HepG2 (cell line): ENCODE data around the gene GGT7. TPM values are rescaled to one million over a fixed set of nuclear protein-coding genes. Genes with fewer than 3 reads are reported as not detected.
A peak's percentile ranks its signal among the peaks of the same experiment; 100 is the strongest.

ENCODE experiments used
- ESRRA ChIP-seq: sonication (generic); formaldehyde crosslinking; IDR thresholded peaks from 2 replicates; pipeline ENCODE4 v1.5.1; 2020; ENCODE audit warnings: mild to moderate bottlenecking, low read depth, missing genetic modification reagents
- FOXK2 ChIP-seq: fragments of 450-650 bp; IDR thresholded peaks from 2 replicates; pipeline ENCODE4 v1.6.1; 2016
- HOXA7 ChIP-seq: sonication (generic); formaldehyde crosslinking; IDR thresholded peaks from 2 replicates; pipeline ENCODE4 v1.8.1; 2022; ENCODE audit warnings: mild to moderate bottlenecking, missing genetic modification reagents, moderate library complexity
- ZFX ChIP-seq: sonication (generic); formaldehyde crosslinking; IDR thresholded peaks from 2 replicates; pipeline ENCODE4 v1.4.0; 2020; ENCODE audit warnings: mild to moderate bottlenecking, low read depth, missing genetic modification reagents, moderate library complexity
- ZMYM4 ChIP-seq: sonication (generic); formaldehyde crosslinking; IDR thresholded peaks from 2 replicates; pipeline ENCODE4 v1.8.1; 2023; ENCODE audit warnings: mild to moderate bottlenecking, missing genetic modification reagents
- ZNF282 ChIP-seq: fragments of 450-650 bp; IDR thresholded peaks from 2 replicates; pipeline ENCODE4 v1.6.1; 2018; ENCODE audit not compliant: partially characterized antibody
- ZNF790 ChIP-seq: sonication (generic); formaldehyde crosslinking; IDR thresholded peaks from 2 replicates; pipeline ENCODE4 v1.8.0; 2022; ENCODE audit warnings: missing genetic modification reagents, mild to moderate bottlenecking, borderline replicate concordance
- polyA plus RNA-seq, 8 experiments: library from polyadenylated mRNA; depleted of rRNA in 3 of 8; stranded (reverse) in 7 of 8; unstranded in 1 of 8; fragments of >200 nt; fragmentation: Illumina TruSeq in 4 of 8; extraction: Trizol in 4 of 8; gene quantifications; 2 replicates each; pipeline versions ENCODE4 v1.2.1 to v1.2.3, GENCODE V29; 2011 to 2016; ENCODE audit warnings: low read depth in 4 of 8, missing spikeins in 1 of 8, mixed read lengths in 1 of 8; ENCODE audit not compliant: insufficient read depth in 1 of 8
- total RNA-seq, 5 experiments: library from RNA; depleted of rRNA; stranded (reverse); fragments of >200 nt; fragmentation: Illumina TruSeq; extraction: Trizol; gene quantifications; 2 replicates each; pipeline ENCODE4 v1.2.3, GENCODE V29; 2016; ENCODE audit warnings: low read depth in 1 of 5
- TF ChIP-seq, protein P1 (sequence below), 2 experiments: fragments of 450-650 bp in 1 of 2; sonication (generic) in 1 of 2; formaldehyde crosslinking in 1 of 2; IDR thresholded peaks; 2 replicates each; pipeline versions ENCODE4 v1.6.1 to v1.8.0; 2016 to 2022; ENCODE audit warnings: antibody characterized with exemption in 1 of 2, mild to moderate bottlenecking in 1 of 2, missing genetic modification reagents in 1 of 2
- TF ChIP-seq, protein P2 (sequence below): IDR thresholded peaks from 2 replicates; pipeline ENCODE4 v1.6.1; 2018; ENCODE audit warnings: missing genetic modification reagents, mild to moderate bottlenecking, missing compliant biosample characterization
- TF ChIP-seq, protein P3 (sequence below): sonication (generic); formaldehyde crosslinking; IDR thresholded peaks from 2 replicates; pipeline ENCODE4 v1.4.0; 2020; ENCODE audit warnings: missing genetic modification reagents
- TF ChIP-seq, protein P4 (sequence below): sonication (generic); formaldehyde crosslinking; IDR thresholded peaks from 2 replicates; pipeline ENCODE4 v1.9.0; 2022; ENCODE audit warnings: missing genetic modification reagents, mild to moderate bottlenecking, borderline replicate concordance
- TF ChIP-seq, protein P5 (sequence below): sonication (generic); formaldehyde crosslinking; IDR thresholded peaks from 2 replicates; pipeline ENCODE4 v1.4.0; 2020; ENCODE audit warnings: missing genetic modification reagents
- TF ChIP-seq, protein P6 (sequence below): sonication (generic); formaldehyde crosslinking; IDR thresholded peaks from 2 replicates; pipeline ENCODE4 v1.8.1; 2023; ENCODE audit warnings: mild to moderate bottlenecking, moderate library complexity, missing genetic modification reagents

The GGT7 gene
- total and polyA plus RNA-seq, 2 of the 13 experiments (the other 11 are each of a cell fraction or from before 2014, with no cell fraction given), result 6.6 to 23.0 TPM

DNA sequence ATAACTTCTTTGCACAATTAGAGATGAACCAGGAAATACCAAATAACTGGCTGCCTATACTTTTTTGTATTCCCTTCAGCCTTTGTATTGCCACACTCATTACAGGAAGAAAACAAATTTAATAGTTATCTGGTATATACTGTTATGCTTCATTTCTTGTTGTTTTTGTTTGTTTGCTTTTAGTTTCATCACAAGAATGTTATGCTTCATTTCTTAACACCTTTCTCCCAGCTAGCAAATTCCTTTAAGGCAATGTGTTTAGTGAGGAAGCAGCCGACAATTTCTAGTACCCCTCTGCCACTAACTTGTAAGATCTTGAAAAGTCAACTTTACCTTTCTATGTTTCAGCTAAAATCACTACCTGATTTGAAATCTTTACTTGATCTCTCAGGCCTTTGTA lies 48.6 kb downstream of the GGT7 start (continued):
- TF ChIP-seq, protein P1, sequence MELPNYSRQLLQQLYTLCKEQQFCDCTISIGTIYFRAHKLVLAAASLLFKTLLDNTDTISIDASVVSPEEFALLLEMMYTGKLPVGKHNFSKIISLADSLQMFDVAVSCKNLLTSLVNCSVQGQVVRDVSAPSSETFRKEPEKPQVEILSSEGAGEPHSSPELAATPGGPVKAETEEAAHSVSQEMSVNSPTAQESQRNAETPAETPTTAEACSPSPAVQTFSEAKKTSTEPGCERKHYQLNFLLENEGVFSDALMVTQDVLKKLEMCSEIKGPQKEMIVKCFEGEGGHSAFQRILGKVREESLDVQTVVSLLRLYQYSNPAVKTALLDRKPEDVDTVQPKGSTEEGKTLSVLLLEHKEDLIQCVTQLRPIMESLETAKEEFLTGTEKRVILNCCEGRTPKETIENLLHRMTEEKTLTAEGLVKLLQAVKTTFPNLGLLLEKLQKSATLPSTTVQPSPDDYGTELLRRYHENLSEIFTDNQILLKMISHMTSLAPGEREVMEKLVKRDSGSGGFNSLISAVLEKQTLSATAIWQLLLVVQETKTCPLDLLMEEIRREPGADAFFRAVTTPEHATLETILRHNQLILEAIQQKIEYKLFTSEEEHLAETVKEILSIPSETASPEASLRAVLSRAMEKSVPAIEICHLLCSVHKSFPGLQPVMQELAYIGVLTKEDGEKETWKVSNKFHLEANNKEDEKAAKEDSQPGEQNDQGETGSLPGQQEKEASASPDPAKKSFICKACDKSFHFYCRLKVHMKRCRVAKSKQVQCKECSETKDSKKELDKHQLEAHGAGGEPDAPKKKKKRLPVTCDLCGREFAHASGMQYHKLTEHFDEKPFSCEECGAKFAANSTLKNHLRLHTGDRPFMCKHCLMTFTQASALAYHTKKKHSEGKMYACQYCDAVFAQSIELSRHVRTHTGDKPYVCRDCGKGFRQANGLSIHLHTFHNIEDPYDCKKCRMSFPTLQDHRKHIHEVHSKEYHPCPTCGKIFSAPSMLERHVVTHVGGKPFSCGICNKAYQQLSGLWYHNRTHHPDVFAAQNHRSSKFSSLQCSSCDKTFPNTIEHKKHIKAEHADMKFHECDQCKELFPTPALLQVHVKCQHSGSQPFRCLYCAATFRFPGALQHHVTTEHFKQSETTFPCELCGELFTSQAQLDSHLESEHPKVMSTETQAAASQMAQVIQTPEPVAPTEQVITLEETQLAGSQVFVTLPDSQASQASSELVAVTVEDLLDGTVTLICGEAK (IDR thresholded peaks at IDR 0.05), result no peak
- TF ChIP-seq, protein P1 (CRISPR knock-in tag; IDR thresholded peaks at IDR 0.05), result no peak
- TF ChIP-seq ESRRA (0 out of 2 replicates have a peak, but pooled peaks have one; percentile 14), ZFX (CRISPR knock-in tag) (no peak), ZNF282 (no peak), ZMYM4 (CRISPR knock-in tag) (no peak), ZNF790 (CRISPR knock-in tag) (no peak), HOXA7 (CRISPR knock-in tag) (no peak), FOXK2 (no peak)
- TF ChIP-seq, protein P2, sequence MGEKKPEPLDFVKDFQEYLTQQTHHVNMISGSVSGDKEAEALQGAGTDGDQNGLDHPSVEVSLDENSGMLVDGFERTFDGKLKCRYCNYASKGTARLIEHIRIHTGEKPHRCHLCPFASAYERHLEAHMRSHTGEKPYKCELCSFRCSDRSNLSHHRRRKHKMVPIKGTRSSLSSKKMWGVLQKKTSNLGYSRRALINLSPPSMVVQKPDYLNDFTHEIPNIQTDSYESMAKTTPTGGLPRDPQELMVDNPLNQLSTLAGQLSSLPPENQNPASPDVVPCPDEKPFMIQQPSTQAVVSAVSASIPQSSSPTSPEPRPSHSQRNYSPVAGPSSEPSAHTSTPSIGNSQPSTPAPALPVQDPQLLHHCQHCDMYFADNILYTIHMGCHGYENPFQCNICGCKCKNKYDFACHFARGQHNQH (CRISPR knock-in tag), result 0 out of 2 replicates have a peak, but pooled peaks have one; percentile 2
- TF ChIP-seq, protein P3, sequence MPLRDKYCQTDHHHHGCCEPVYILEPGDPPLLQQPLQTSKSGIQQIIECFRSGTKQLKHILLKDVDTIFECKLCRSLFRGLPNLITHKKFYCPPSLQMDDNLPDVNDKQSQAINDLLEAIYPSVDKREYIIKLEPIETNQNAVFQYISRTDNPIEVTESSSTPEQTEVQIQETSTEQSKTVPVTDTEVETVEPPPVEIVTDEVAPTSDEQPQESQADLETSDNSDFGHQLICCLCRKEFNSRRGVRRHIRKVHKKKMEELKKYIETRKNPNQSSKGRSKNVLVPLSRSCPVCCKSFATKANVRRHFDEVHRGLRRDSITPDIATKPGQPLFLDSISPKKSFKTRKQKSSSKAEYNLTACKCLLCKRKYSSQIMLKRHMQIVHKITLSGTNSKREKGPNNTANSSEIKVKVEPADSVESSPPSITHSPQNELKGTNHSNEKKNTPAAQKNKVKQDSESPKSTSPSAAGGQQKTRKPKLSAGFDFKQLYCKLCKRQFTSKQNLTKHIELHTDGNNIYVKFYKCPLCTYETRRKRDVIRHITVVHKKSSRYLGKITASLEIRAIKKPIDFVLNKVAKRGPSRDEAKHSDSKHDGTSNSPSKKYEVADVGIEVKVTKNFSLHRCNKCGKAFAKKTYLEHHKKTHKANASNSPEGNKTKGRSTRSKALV (CRISPR knock-in tag), result no peak
- TF ChIP-seq, protein P4, sequence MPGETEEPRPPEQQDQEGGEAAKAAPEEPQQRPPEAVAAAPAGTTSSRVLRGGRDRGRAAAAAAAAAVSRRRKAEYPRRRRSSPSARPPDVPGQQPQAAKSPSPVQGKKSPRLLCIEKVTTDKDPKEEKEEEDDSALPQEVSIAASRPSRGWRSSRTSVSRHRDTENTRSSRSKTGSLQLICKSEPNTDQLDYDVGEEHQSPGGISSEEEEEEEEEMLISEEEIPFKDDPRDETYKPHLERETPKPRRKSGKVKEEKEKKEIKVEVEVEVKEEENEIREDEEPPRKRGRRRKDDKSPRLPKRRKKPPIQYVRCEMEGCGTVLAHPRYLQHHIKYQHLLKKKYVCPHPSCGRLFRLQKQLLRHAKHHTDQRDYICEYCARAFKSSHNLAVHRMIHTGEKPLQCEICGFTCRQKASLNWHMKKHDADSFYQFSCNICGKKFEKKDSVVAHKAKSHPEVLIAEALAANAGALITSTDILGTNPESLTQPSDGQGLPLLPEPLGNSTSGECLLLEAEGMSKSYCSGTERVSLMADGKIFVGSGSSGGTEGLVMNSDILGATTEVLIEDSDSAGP, result no peak
- TF ChIP-seq, protein P5, sequence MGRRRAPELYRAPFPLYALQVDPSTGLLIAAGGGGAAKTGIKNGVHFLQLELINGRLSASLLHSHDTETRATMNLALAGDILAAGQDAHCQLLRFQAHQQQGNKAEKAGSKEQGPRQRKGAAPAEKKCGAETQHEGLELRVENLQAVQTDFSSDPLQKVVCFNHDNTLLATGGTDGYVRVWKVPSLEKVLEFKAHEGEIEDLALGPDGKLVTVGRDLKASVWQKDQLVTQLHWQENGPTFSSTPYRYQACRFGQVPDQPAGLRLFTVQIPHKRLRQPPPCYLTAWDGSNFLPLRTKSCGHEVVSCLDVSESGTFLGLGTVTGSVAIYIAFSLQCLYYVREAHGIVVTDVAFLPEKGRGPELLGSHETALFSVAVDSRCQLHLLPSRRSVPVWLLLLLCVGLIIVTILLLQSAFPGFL (CRISPR knock-in tag), result no peak
- TF ChIP-seq, protein P6, sequence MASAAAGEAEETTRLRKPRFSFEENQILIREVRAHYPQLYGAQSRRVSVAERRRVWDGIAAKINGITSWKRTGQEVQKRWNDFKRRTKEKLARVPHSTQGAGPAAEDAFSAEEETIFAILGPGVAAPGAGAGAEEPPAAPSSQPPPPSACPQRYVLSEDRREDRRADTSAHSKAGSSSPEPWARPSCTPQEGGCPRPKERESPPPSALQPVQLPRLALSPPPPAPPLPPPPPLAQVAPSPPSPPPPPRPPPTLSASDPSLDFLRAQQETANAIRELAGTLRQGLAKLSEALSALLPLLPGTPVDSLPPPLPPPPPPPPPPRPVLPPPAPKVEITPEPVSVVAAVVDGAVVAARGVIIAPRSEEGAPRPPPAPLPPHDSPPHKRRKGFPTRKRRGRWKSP (CRISPR knock-in tag), result no peak
